Body of pancreas (tissue), 4 donors: ENCODE results near the gene ADIPOR1. TPM values are rescaled to one million over a fixed set of nuclear protein-coding genes. Genes with fewer than 3 reads are reported as not detected.

Experiments used
- ATAC-seq: fragments of 150-250 bp; one replicate; pipeline ENCODE4 v1.9.1; 2016
- DNase-seq, 4 donors: peaks; one replicate each; pipeline ENCODE4 v3.0.0-alpha.2; 2019
- H3K27ac ChIP-seq, 4 donors: fragments of 200-600 bp; sonication (generic); 1 replicate in 3 of 4; 2 replicates in 1 of 4; pipeline versions ENCODE4 v1.5.1 to v1.6.1; 2016 to 2019; ENCODE audit warnings: mild to moderate bottlenecking in 1 of 4, mixed read lengths in 1 of 4, moderate library complexity in 1 of 4
- H3K27me3 ChIP-seq, 2 donors: fragments of 200-600 bp; sonication (generic); one replicate each; pipeline ENCODE4 v1.6.0; 2016; ENCODE audit warnings: mild to moderate bottlenecking in 1 of 2
- H3K36me3 ChIP-seq, 2 donors: fragments of 200-600 bp; sonication (generic); replicated peaks in 1 of 2; 2 replicates each; pipeline ENCODE4 v1.5.1; 2016; ENCODE audit warnings: low read depth in 2 of 2; ENCODE audit not compliant: insufficient read depth in 1 of 2
- H3K4me1 ChIP-seq: fragments of 200-600 bp; sonication (generic); one replicate; pipeline ENCODE4 v1.6.0; 2016
- H3K4me3 ChIP-seq, 2 donors: fragments of 200-600 bp; sonication (generic); 1 replicate in 1 of 2; 2 replicates in 1 of 2; pipeline ENCODE4 v1.5.1; 2016 to 2019
- H3K9me3 ChIP-seq, 3 donors: fragments of 200-600 bp; sonication (generic); 1 replicate in 2 of 3; 2 replicates in 1 of 3; pipeline ENCODE4 v1.5.1; 2016
- POLR2A ChIP-seq, 3 donors: fragments of 450-650 bp; IDR thresholded peaks; one replicate each; pipeline ENCODE4 v1.6.1; 2016; ENCODE audit warnings: antibody characterized with exemption in 3 of 3, mild to moderate bottlenecking in 2 of 3
- WGBS, 2 donors: methylation state at CpG; one replicate each; pipeline ENCODE4 v1.1.5; 2017; 5-methylcytosine and 5-hydroxymethylcytosine counted together
- intact Hi-C: fragments of 100-400 bp; cut with DNase I; formaldehyde crosslinking; loops from one replicate; pipeline ENCODE4 v1.15.1; 2023
- total RNA-seq, 2 donors: library from RNA; depleted of rRNA; stranded (reverse); fragments of >200 nt; gene quantifications; one replicate each; pipeline ENCODE4 v1.1.0, GENCODE V29; 2016
- TF ChIP-seq, protein P1 (sequence below), 7 experiments: fragments of 450-650 bp in 4 of 7; fragments of 200-600 bp in 3 of 7; sonication (generic) in 3 of 7; IDR thresholded peaks; one replicate each; pipeline ENCODE4 v1.5.1; 2016 to 2019; ENCODE audit warnings: antibody characterized with exemption in 7 of 7

The ADIPOR1 gene
- total RNA-seq, 2 donors from 2014 or later: 38.6 to 52.4 TPM

DNA sequence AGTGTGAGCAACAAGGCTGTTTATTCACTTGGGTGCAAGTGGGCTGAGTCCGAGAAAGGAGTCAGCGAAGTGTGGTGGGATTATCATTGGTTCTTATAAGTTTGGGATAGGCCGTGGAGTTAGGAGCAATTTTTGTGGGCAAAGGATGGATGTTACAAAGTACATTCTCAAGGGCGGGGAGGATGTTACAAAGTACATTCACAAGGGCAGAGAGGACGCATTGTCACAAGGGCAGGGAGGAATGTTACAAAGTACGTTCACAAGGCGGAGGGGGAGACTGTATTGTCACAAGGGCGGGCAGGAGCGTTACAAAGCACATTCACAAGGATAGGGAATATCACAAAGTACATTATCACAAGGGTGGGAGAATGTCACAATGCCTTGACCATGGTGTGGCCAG, 43.9 kb upstream of the ADIPOR1 start:
- Histone ChIP-seq H3K27ac (no peak overlapping the region), H3K9me3 (no peaks in the 10 kb centered on the region), H3K27me3 (no peaks in the 10 kb centered on the region), H3K4me3 (no peak overlapping the region), H3K4me1 (peaks cover 6% of the 10 kb centered on the region), H3K36me3 (no peaks in the 10 kb centered on the region)
- intact Hi-C loops: no loop called here
- ATAC-seq: no peak
- no peak for TF ChIP-seq POLR2A (IDR thresholded peaks at IDR 0.05)
- TF ChIP-seq, protein P1, sequence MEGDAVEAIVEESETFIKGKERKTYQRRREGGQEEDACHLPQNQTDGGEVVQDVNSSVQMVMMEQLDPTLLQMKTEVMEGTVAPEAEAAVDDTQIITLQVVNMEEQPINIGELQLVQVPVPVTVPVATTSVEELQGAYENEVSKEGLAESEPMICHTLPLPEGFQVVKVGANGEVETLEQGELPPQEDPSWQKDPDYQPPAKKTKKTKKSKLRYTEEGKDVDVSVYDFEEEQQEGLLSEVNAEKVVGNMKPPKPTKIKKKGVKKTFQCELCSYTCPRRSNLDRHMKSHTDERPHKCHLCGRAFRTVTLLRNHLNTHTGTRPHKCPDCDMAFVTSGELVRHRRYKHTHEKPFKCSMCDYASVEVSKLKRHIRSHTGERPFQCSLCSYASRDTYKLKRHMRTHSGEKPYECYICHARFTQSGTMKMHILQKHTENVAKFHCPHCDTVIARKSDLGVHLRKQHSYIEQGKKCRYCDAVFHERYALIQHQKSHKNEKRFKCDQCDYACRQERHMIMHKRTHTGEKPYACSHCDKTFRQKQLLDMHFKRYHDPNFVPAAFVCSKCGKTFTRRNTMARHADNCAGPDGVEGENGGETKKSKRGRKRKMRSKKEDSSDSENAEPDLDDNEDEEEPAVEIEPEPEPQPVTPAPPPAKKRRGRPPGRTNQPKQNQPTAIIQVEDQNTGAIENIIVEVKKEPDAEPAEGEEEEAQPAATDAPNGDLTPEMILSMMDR (IDR thresholded peaks at IDR 0.05): no peak
- DNase-seq: no peak
- WGBS, 2 donors: 78% methylated on average over 9 of the region's 9 CpGs

DNA sequence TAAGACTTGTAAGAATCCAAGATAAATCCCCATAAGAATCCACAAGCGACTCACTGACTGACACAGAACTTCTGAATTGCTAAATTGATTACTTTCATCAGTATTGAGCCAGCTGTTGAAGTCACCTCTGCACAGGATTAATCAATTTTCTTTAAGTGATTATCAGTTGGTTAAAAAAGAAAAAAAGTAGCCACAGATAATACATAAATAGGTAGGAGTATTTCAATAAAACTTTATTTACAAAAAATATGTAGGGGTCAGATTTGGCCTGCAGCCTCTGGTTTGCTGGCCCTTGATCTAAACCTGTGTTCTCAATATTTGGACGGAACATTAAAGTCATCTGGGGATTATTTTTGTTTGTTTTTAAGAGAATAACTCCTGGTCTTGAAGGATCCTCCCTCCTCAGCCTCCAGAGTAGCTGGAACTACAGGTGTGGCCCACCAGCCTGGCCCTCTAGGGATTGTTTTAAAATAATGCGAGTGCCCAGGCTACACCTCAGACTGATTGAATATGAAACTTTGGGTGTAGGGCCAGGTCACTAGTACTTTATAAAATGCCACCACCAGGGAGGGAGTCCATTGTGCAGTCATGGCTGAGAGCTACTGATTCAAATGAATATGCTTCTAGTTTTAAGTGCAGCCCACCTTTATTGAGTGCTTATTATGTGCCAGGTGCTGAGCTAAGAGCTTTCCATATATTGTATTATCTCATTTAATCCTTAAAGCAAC, 42.3 kb upstream of the ADIPOR1 start:
- H3K9me3 ChIP-seq: no peaks in the 10 kb centered on the region
- H3K27me3 ChIP-seq: no peaks in the 10 kb centered on the region
- TF ChIP-seq, protein P1 (IDR thresholded peaks at IDR 0.05): no peak
- TF ChIP-seq POLR2A (IDR thresholded peaks at IDR 0.05): no peak
- intact Hi-C loops: no loop called here
- WGBS, 2 donors: 53 to 78% methylated on average over 3 of the region's 3 CpGs
- H3K4me3 ChIP-seq: no peak overlapping the region
- no peaks in the 10 kb centered on the region for H3K36me3 ChIP-seq
- DNase-seq (no peak), ATAC-seq (no peak)
- H3K4me1 ChIP-seq: no peaks in the 10 kb centered on the region
- no peak overlapping the region for H3K27ac ChIP-seq

- H3K27ac ChIP-seq: no peak overlapping the region
- TF ChIP-seq POLR2A (IDR thresholded peaks at IDR 0.05): no peak
- TF ChIP-seq, protein P1 (IDR thresholded peaks at IDR 0.05): peak; percentile 58 to 78 (median 76)
- DNase-seq: peak; percentile 64 to 72 (median 68)
- ATAC-seq: peak; percentile 52
- H3K36me3 ChIP-seq: no peaks in the 10 kb centered on the region
- H3K9me3 ChIP-seq: no peaks in the 10 kb centered on the region
- no peaks in the 10 kb centered on the region for H3K4me1 ChIP-seq
- H3K4me3 ChIP-seq: no peak overlapping the region
- no peaks in the 10 kb centered on the region for H3K27me3 ChIP-seq
- intact Hi-C loops: no loop called here
- WGBS, 2 donors: 42 to 50% methylated on average over 14 of the region's 14 CpGs
These were observed 41.0 kb upstream of the ADIPOR1 start for GRCh38 chr1:202998836-202999750.

DNA sequence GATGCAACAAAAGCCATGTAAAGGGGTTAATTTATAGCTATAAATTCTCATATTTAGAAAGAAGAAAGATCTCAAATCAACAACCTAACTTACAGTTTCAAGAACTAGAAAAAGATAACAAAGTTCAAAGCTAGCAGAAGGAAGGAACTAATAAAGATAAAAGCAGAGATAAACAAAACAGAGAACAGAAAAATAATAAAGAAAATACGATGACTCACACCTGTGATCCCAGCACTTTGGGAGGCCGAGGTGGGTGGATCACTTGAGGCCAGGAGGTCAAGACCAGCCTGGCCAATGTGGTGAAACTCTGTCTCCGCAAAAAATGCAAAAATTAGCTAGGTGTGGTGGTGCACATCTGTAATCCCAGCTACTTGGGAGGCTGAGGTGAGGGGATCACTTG, 36.6 kb upstream of the ADIPOR1 start:
- TF ChIP-seq, protein P1 (IDR thresholded peaks at IDR 0.05): no peak
- no peak for TF ChIP-seq POLR2A (IDR thresholded peaks at IDR 0.05)
- Histone ChIP-seq H3K9me3 (no peaks in the 10 kb centered on the region), H3K36me3 (no peaks in the 10 kb centered on the region), H3K27me3 (no peaks in the 10 kb centered on the region), H3K4me3 (no peak overlapping the region), H3K4me1 (no peaks in the 10 kb centered on the region), H3K27ac (no peak overlapping the region)
- WGBS, 2 donors: 48 to 56% methylated on average over 3 of the region's 3 CpGs
- DNase-seq: no peak
- intact Hi-C loops: no loop called here
- ATAC-seq: no peak
